ENCODE measurements around the gene SPDYE8.
"Not testable (repeated sequence)": the region's sequence is repeated elsewhere in the genome, so short reads cannot be mapped to it uniquely, and the experiment has no call there.

SPDYE8 gene, protein sequence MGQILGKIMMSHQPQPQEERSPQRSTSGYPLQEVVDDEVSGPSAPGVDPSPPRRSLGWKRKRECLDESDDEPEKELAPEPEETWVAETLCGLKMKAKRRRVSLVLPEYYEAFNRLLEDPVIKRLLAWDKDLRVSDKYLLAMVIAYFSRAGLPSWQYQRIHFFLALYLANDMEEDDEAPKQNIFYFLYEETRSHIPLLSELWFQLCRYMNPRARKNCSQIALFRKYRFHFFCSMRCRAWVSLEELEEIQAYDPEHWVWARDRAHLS

GRCh38 chr7:73029666-73030065 is at the start of gene SPDYE8:
SPDYE8 (minus strand) TSS chr7:73029766; CDS start chr7:73027966, 1,800 bp downstream.
- not testable (repeated sequence) for H3K4me1 ChIP-seq (ENCODE audit: insufficient read depth, low read length); H3K9me3 ChIP-seq (ENCODE audit: control insufficient read depth, insufficient read depth, low read length); H3K9ac ChIP-seq (ENCODE audit: low read depth, low read length); H3K36me3 ChIP-seq (ENCODE audit: insufficient read depth, low read length)

GRCh38 chr7:73057811-73058210 is 28.2 kb upstream of the SPDYE8 start, which contains the start of gene SPDYE11:
SPDYE11 (minus strand) TSS chr7:73057911; CDS start chr7:73056111, 1,800 bp downstream.
- not testable (repeated sequence) for H3K4me1 ChIP-seq (ENCODE audit: insufficient read depth, low read length); H3K9ac ChIP-seq (ENCODE audit: low read depth, low read length); H3K36me3 ChIP-seq (ENCODE audit: insufficient read depth, low read length); H3K9me3 ChIP-seq (ENCODE audit: control insufficient read depth, insufficient read depth, low read length)

DNA sequence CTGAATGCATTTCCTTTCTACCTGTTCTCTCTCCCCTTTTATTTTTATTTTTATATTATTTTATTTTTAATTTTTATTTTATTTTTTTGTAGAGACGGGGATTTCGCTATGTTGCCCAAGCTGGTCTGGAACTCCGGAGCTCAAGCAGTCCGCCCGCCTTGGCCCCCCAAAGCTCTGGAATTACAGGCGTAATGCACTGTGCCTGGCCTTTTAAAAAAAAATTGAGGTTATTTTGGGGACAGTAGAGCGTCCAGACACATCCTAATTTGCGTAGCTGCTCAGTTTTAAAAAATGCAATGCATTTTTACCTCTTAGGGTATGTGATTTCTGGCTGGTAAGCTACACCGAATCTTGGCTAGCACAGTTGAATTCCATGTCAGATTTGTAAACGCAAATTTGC is 23.1 kb downstream of the SPDYE8 start:
- not testable (repeated sequence) for H3K36me3 ChIP-seq (ENCODE audit: insufficient read depth, low read length); H3K4me1 ChIP-seq (ENCODE audit: insufficient read depth, low read length); H3K9me3 ChIP-seq (ENCODE audit: control insufficient read depth, insufficient read depth, low read length)
- H3K9ac ChIP-seq (ENCODE audit: low read depth, low read length) = peak overlapping the region; percentile 5; the same call in 1 of the 2 replicates

- peak overlapping the region; percentile 80 for H3K9ac ChIP-seq (ENCODE audit: low read depth, low read length)
- H3K9me3 ChIP-seq (ENCODE audit: control insufficient read depth, insufficient read depth, low read length); H3K4me1 ChIP-seq (ENCODE audit: insufficient read depth, low read length); H3K36me3 ChIP-seq (ENCODE audit: insufficient read depth, low read length): not testable (repeated sequence)
Observed at GRCh38 chr7:73005693-73006447, 23.7 kb downstream of the SPDYE8 start.

- H3K4me1 ChIP-seq (ENCODE audit: insufficient read depth, low read length); H3K9me3 ChIP-seq (ENCODE audit: control insufficient read depth, insufficient read depth, low read length); H3K36me3 ChIP-seq (ENCODE audit: insufficient read depth, low read length): not testable (repeated sequence)
- H3K9ac ChIP-seq (ENCODE audit: low read depth, low read length) = peak overlapping the region; percentile 48; the same call in 1 of the 2 replicates
Observed at GRCh38 chr7:73005356-73005692, 24.2 kb downstream of the SPDYE8 start.

DNA sequence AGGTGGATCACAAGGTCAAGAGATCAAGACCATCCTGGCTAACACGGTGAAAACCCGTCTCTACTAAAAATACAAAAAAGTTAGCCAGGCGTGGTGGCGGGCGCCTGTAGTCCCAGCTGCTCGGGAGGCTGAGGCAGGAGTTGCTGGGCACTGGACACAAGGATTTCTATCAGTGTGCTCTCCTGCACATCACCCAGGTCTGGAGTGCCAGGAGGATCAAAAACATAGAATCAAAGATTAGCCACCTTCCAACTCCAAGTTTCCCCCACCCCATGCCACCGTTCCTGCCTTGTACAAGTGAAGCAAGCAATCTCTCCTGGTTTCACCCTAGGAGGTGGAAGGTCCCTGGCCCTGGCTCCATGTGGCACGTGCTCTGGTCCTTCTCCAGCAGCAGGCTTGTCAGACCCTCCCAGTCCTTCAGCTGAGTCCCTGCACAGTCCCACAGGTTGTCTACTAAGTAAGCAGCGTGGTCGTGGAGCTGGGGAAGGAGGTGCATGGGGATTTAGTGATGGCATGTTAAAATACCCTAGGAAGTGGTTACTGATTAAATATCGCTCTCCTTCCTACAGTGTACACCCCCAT is 31.6 kb downstream of the SPDYE8 start:
- H3K36me3 ChIP-seq (ENCODE audit: insufficient read depth, low read length); H3K9me3 ChIP-seq (ENCODE audit: control insufficient read depth, insufficient read depth, low read length): not testable (repeated sequence)

DNA sequence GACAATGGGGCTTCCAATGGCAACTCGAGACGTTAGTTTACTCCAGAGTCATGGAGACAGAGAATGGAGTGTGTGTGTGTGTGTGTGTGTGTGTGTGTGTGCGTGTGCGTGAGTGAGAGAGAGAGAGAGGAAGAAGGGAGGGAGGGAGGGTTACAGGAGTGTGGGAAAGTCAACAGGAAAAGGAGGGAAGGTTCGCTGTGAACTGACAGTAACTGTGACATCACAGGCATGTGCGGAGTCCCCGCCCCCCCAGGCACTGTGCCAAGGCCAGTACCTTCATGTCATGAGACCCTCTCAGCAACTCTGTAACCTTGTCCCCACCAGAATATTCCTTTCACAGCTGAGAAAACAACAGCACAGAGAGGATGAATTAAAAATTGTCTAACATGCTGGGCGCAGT is 32.1 kb downstream of the SPDYE8 start:
- not testable (repeated sequence) for H3K9me3 ChIP-seq (ENCODE audit: control insufficient read depth, insufficient read depth, low read length); H3K36me3 ChIP-seq (ENCODE audit: insufficient read depth, low read length); H3K4me1 ChIP-seq (ENCODE audit: insufficient read depth, low read length); H3K9ac ChIP-seq (ENCODE audit: low read depth, low read length)

More for the DNA sequence above, 31.6 kb downstream of the SPDYE8 start:
- H3K9ac ChIP-seq (ENCODE audit: low read depth, low read length); H3K4me1 ChIP-seq (ENCODE audit: insufficient read depth, low read length): not testable (repeated sequence)

- not testable (repeated sequence) for H3K4me1 ChIP-seq (ENCODE audit: insufficient read depth, low read length); H3K36me3 ChIP-seq (ENCODE audit: insufficient read depth, low read length); H3K9me3 ChIP-seq (ENCODE audit: control insufficient read depth, insufficient read depth, low read length); H3K9ac ChIP-seq (ENCODE audit: low read depth, low read length)
Observed at GRCh38 chr7:72995484-72995883, 34.1 kb downstream of the SPDYE8 start.

- H3K9me3 ChIP-seq (ENCODE audit: control insufficient read depth, insufficient read depth, low read length); H3K36me3 ChIP-seq (ENCODE audit: insufficient read depth, low read length); H3K4me1 ChIP-seq (ENCODE audit: insufficient read depth, low read length); H3K9ac ChIP-seq (ENCODE audit: low read depth, low read length): not testable (repeated sequence)
Observed at GRCh38 chr7:72990146-72990913, 39.2 kb downstream of the SPDYE8 start.

DNA sequence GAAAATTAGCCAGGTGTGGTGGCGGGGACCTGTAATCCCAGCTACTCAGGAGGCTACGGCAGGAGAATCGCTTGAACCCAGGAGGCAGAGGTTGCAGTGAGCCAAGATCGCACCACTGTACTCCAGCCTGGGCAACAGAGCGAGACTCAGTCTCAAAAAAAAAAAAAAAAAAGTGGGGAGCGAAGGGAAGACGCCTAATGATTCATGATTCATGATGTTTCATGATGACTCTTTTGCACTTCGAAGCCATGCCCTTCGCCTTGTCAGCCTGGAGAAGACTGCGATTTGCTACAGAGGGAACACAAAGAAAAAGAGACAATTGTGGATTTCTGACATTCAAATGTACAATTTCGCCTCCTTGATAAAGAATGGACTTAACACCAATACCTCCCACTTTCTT is 47.5 kb downstream of the SPDYE8 start:
- not testable (repeated sequence) for H3K9me3 ChIP-seq (ENCODE audit: control insufficient read depth, insufficient read depth, low read length); H3K4me1 ChIP-seq (ENCODE audit: insufficient read depth, low read length); H3K9ac ChIP-seq (ENCODE audit: low read depth, low read length); H3K36me3 ChIP-seq (ENCODE audit: insufficient read depth, low read length)

DNA sequence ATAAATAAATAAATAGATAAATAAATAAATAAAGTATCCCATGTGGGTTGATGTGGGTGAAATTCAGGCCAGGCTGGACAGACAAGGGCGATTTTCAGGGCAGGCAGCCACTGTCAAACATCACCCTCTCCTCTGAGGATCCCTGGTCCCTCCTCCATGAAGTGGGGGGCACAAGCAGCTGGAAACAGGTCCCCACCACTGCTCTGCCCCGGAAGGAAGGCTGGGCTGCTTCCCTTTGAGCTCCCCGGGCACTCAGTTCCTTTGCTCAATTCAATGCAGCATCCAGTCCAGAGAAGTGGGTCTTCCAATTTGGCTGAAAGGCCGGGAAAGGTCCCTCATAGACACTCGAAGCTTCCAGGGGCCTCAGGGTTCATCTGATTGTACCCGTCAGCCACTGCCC is 49.2 kb downstream of the SPDYE8 start:
- not testable (repeated sequence) for H3K36me3 ChIP-seq (ENCODE audit: insufficient read depth, low read length); H3K9ac ChIP-seq (ENCODE audit: low read depth, low read length); H3K4me1 ChIP-seq (ENCODE audit: insufficient read depth, low read length); H3K9me3 ChIP-seq (ENCODE audit: control insufficient read depth, insufficient read depth, low read length)

DNA sequence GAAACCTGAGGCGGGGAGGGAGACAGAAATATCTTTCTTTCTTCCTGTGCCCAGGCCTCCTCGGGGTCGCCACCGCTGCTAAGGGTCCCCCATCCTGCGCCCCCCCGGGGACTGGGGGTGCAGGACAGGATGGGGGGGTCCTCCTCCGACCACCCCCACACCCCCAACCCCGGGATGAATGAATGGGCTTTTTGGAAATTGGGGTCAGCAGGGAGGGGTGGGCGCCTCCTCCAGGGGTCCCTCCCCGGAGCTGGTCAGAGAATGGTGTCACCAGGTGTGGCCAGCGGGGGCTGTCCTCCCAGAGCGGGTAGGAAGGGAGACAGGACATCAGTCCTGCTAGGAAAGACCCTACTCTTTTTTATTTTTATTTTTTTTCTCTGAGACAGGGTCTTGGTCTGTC is 53.1 kb downstream of the SPDYE8 start:
- H3K9me3 ChIP-seq (ENCODE audit: control insufficient read depth, insufficient read depth, low read length); H3K4me1 ChIP-seq (ENCODE audit: insufficient read depth, low read length); H3K36me3 ChIP-seq (ENCODE audit: insufficient read depth, low read length); H3K9ac ChIP-seq (ENCODE audit: low read depth, low read length): not testable (repeated sequence)

- H3K9ac ChIP-seq (ENCODE audit: low read depth, low read length); H3K4me1 ChIP-seq (ENCODE audit: insufficient read depth, low read length); H3K9me3 ChIP-seq (ENCODE audit: control insufficient read depth, insufficient read depth, low read length); H3K36me3 ChIP-seq (ENCODE audit: insufficient read depth, low read length): not testable (repeated sequence)
Observed at GRCh38 chr7:72975656-72976286, 53.8 kb downstream of the SPDYE8 start.

GRCh38 chr7:72974781-72975180 is 54.8 kb downstream of the SPDYE8 start:
- not testable (repeated sequence) for H3K9me3 ChIP-seq (ENCODE audit: control insufficient read depth, insufficient read depth, low read length); H3K36me3 ChIP-seq (ENCODE audit: insufficient read depth, low read length); H3K4me1 ChIP-seq (ENCODE audit: insufficient read depth, low read length); H3K9ac ChIP-seq (ENCODE audit: low read depth, low read length)

Data from ES-I3 (cell line).